ENCODE data around the gene HAPLN1. TPM values are rescaled to one million over a fixed set of nuclear protein-coding genes. Genes with fewer than 3 reads are reported as not detected.
"Not testable (repeated sequence)": the region's sequence is repeated elsewhere in the genome, so short reads cannot be mapped to it uniquely, and the experiment has no call there.

The HAPLN1 gene
- polyA plus RNA-seq (ENCODE audit: insufficient read length) = 9.7 TPM
- long read RNA-seq, donor 1, full-length matches to known transcripts = 1 of 1 reads
- long read RNA-seq, donor 1, partial matches to known transcripts = 0 of 1 reads
- long read RNA-seq, donor 1, other reads (novel, unspliced or antisense) = 0 of 1 reads
- long read RNA-seq, donor 2 = 0 reads
- long read RNA-seq, donor 3, full-length matches to known transcripts = 3 of 3 reads
- long read RNA-seq, donor 3, partial matches to known transcripts = 0 of 3 reads
- long read RNA-seq, donor 3, other reads (novel, unspliced or antisense) = 0 of 3 reads
- long read RNA-seq, donor 4 = 0 reads
- long read RNA-seq, donor 5, full-length matches to known transcripts = 1 of 1 reads
- long read RNA-seq, donor 5, partial matches to known transcripts = 0 of 1 reads
- long read RNA-seq, donor 5, other reads (novel, unspliced or antisense) = 0 of 1 reads
- long read RNA-seq, donor 6, full-length matches to known transcripts = 1 of 1 reads
- long read RNA-seq, donor 6, partial matches to known transcripts = 0 of 1 reads
- long read RNA-seq, donor 6, other reads (novel, unspliced or antisense) = 0 of 1 reads
- long read RNA-seq, donor 7, full-length matches to known transcripts = 1 of 1 reads
- long read RNA-seq, donor 7, partial matches to known transcripts = 0 of 1 reads
- long read RNA-seq, donor 7, other reads (novel, unspliced or antisense) = 0 of 1 reads
- long read RNA-seq, donor 8 = 0 reads

DNA sequence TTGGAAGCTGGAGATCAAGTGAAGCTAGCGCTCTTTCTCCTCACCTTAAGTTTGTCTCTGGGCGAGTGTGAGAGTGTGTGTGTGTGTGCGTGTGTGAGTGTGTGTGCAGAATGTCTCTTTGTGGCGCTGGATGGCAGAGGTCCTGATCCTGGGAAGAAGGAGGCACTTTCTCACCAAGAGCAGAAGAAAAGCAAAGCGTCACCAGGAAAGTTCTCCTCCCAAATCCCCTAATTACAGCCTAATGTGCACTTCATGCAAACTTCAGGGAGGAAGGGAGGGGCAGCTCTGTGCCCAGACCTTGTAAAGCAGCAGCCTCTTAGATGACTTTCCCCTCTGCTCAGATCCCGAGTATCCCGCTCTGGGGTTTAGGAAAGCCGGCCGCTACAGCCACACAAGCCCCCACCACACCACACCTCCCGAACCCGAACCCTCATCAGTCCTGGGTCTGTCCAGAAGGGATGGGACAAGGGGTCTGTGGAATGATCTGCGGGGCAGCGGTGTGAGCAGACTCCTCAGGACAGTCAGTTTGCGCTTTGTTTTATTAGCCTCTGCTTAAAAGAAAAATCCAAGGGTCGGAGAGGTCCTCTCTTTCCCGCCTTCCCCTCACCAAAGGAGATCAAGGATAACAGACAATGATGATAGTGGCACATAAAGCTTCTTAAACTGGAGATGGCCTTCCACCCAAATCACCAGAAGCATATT, at the start of gene HAPLN1:
Gene HAPLN1, minus strand, starts transcription at position 20 of the 702 bp plus-strand sequence. CDS start 47,332 bp downstream, outside the sequence.
- peak; percentile 12 for DNase-seq

DNA sequence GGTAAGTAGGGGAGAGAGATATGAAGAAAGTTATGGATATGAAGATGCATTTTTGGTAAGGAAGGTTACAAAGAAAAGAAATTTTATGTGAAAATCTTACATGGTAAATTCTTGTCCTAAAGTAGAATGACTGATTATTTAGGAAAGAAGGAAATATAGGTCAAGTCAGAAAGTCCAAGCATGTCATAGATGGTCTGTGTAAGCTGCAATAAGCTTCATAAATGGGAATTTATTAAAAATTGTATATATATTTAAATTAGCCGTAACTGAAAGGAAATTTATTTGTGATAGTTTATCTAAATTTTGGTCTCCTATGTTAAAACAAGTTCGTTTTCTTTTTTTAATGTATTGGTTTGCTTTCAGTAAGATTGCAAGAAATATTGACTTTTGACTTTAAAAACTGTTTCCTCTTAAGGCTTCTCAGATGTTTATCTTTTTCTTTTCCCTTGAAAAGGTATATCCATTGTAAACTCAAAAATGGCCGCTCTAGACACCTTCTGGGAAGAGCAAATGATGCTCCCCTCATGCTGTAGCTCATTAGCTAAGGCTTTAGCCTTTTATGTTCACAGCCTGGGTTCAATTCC, 46.8 kb upstream of the HAPLN1 start:
- no peak for DNase-seq

DNA sequence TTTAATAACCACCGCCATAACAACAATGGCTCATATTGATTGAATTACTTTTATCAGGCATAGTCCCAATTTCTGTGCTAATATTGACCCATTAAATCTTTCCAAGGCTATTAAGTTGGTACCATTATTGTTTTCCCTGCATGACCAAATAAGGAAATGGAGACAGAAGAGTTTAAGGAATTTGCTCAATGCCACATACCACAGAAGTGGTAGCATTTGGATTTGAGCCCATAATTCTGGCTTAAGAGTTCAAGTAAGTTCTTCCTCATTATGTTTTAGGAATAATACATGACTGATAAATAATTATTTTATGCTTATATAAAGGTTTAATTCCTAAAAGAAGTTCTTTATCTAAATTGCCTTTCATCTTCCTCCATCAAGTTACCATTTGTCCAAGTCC, 43.4 kb upstream of the HAPLN1 start:
- DNase-seq = no peak

DNA sequence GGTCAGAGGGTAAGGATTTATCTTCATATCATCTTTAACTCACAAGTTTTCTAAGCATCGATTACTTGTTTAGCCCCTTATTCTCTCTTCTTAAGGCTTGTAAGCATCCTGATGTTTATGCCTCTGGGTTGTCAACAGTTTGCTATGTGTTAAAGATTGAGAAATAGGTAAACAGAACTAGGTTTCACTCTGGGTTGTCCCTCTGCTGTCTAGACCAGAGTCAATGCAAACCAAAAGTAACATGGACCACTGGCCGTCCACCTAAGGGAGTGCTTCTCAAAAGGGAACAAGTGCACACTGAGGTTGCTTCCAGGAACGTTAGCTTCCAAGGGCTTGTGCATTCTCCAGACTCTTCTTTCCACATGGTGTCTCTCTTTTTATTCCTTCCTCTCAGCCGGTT, 39.9 kb upstream of the HAPLN1 start:
- no peak for DNase-seq

DNA sequence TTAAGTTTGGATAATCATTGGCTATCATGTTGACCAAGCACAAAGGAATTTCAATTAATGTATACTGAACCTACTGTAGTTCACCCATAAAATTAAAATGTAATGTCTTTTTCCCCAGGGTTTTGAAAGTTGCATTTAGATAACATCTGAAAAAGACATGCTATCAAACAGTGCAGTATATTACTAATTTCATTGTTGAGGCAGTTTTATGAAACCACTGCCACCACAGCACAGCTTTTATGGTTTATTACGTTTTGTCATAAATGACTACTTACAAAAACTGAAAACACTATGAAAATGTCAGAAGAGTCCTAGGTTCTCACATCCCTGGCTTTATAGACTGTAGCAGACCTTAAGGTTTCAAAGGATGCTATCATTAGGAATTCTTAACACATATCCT, 32.0 kb upstream of the HAPLN1 start:
- no peak for DNase-seq

DNA sequence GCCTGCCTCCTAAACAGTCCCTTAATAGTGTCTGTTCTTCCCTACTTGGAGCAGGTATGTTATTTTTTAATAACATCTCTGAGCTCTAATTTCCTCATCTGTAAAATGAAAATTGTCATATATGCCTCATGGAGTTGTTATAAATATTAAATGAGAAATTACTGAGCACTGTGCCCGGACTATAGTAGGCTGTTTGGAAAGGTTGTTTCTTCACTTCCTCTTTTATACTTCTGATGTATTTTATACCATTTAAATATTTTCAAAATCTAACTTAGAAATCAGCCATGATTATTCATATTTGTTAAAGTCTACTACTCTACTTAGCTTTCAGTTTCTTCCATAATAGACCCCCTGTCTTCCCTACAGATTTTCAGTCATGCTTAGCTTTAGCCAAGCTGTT, 30.5 kb upstream of the HAPLN1 start:
- no peak for DNase-seq

DNA sequence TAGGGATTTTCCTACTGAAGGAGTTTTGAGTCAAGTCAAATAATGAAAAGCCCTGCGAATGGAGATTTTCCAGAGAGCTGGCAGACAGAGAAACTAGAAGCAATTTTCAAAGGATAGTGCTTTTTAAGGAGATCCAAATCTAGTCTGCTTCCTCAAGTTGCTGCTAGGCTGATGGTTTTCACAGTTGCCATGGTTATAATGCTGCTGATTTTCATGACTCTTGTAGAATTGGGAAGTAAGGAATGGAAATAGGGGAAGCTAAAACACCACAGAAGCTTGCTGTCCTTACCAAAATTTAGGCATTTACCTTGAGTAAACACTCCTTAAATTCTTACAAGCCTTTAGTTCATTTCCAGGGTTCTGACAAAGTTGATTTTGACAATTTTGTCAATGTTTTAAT, 30.1 kb upstream of the HAPLN1 start:
- DNase-seq = no peak

DNA sequence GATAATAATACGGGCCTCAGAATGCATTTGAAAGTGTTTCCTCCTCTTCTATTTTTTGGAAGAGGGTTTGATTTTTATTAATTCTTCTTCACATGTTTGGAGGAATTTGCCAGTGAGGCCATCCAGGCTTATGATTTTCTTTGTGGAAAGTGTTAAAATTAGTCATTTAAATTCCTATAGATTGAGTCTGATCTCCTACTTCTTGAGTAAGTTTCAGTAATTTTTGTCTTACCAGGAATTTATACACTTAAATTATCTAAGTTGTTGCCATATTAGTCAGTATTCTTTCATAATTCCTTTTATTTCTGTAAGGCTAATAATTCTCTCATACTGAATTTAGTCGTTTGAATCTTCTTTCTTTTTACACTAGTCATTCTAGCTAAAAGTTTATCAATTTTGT, 25.2 kb upstream of the HAPLN1 start:
- DNase-seq = no peak

DNA sequence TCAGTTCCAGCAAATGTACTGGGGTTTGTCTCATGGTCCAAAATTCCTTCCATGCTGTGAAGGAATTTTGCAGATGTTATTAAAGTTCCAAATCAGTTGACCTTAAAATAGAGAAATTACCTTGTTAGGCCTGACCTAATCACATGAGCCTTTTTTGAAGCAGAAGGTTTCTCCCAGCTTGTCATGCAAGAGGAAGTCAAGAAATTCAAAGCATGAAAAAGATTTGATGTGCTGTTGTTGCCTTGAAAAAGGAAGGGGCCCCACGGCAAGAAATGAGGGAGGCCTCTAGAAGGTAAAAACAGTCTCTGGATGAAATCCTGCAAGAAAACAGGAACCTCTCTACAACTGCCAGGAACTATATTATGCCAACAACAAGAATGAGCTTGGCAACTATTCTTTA, 24.2 kb upstream of the HAPLN1 start:
- no peak for DNase-seq

DNA sequence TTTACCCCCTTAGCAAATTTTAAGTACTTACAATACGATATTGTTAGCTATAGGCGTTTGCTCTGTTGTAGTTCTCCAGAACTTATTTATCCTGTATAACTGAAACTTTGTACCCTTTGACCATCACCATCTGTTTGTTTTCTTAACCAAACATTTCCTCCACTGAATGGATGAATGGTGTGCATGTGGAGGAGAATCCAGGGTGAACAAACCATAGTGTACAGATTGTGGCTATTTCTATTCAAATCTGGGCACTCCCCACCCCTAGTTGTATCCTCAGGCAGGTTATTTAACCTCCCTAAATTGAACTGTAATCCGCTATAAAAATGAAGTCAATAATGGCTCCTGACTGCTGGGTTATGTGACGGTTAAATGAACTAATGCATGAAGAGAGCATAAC, 21.4 kb upstream of the HAPLN1 start:
- DNase-seq = no peak

DNA sequence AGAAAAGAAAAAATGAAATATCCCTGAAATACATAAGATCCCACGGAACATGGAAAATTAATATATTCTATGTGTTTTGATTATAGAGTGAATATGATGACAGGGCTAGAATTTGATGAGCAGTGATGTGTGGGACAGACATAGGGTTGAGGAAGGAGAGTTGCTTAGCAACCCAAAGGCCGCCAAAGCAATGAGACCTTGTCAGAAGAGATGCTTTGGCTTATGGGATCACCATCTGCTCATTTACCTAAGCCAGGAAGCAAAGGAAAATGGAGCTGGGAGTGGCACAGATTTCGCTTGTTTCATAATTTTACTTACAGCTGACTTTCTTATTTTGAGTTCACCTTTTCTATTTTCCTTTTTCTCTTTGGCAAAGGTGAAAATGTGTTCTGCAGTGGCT, 20.9 kb upstream of the HAPLN1 start:
- no peak for DNase-seq

DNA sequence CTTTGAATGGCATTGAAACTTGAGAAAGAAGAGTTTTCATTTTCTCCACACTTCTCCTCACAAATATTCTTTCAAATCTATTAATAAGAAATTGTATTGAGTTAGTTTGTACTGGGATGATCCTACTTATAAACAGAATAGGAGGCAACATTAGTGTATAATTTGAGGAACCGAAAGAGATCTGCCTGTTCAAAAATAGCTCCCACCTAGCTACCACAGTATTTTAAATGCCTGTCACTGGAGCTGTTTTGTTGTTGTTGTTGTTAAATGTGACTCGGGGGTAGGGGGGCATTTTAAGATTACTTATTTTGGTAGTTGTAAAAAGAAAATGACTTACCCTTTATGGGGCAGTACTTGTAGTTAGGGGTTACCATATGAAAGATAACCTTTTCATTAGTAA, 20.1 kb upstream of the HAPLN1 start:
- no peak for DNase-seq

DNA sequence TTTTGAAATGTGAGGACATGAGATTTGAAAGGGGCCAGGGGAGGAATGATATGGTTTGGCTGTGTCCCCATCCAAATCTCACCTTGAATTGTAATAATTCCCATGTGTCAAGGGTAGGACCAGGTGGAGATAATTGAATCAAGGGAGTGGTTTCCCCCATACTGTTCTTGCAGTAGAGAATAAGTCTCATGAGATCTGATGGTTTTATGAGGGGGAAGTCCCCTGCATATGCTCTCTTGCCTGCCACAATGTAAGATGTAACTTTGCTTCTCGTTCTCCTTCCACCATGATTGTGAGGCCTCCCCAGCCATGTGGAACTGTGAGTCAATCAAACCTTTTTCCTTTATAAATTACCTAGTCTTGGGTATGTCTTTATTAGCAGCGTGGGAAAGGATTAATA, 15.5 kb upstream of the HAPLN1 start:
- not testable (repeated sequence) for DNase-seq

DNA sequence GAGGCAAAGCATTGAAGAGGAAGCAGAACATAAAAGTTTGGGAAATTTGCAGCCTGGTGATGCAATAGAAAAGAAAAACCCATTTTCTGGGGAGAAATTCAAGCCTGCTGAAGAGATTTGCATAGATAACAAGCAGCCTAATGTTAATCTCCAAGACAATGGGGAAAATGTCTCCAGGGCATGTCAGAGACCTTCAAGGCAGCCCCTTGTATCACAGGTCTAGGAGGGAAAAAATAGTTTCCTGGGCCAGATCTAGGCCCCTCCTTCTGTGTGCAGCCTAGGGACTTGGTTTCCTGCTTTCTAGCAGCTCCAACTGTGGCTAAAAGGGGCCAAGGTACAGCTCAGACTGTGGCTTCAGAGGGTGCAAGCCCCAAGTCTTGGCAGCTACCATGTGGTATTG, 14.4 kb upstream of the HAPLN1 start:
- not testable (repeated sequence) for DNase-seq

DNA sequence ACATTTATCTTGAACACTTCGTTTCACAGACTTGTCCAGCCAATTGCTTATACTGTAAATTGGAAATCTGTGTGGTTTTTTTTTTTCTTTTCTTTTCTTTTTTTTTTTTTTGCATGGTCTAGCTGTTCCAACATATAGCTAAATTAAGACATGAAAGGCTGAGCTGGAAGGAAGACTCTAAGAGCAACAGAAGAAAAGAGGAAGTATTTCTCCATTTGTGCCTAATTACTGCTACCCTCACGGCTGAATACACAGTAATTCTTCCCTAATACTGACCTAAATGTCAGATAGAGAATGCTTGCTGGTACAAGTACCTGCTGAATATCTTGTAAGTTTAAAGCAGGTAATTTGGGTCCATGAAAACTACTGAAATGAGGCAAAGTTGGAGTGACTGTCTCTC, 11.0 kb upstream of the HAPLN1 start:
- DNase-seq = no peak

DNA sequence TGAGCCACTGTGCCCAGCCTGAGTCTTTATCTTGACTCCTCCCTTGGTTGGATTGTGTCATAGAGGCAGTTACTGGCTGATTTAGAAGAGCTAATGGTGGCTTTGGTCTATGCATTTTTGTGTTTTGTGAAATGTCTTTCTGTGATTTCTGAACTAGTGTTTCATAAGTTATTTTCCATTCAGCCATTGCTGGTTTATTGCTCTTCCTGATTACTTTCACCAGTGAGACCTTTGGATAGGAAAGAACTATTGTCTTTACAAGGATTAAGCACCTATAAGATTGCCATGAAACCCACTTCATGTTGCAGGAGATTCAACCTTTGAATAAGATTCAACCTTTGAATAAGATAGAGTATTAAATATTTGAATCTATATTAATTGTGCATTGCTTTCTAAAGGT, 8.7 kb upstream of the HAPLN1 start:
- DNase-seq = no peak

DNA sequence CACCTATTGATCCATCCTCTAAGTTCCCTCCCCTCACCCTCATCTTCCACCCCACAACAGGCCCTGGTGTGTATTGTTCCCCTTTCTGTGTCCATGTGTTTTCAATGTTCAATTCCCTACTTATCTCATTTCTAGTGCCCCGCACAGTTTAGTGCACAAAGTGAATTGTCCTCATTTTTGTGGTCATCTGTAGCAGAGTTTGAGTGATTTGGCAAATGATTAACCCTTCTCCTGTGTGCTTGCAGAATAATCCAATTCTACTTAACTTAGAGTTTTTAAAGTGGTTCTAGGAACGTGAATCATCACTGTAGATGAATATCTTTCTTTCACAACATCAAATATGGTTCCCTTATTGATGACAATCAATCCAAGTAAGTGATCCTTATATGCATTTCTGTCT, 6.3 kb upstream of the HAPLN1 start:
- no peak for DNase-seq

DNA sequence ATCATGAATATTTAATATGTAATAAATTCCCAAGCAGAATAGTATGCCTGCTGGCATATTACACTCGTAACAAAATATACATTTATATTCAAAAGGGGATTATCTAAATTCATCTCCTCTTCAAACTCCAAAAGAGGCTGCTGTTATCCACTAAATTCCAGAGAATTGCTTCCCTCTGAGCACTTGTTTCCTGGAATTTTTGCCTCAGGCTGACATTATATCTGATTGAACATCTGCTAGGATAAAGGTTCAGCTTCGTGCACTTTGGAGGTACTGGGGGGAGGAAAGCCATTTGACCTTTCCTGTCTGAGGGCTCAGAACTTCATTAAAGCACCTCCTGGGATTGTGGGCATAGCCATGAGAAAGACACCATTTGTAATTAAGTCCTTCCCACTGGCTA, 4.3 kb upstream of the HAPLN1 start:
- DNase-seq = no peak

DNA sequence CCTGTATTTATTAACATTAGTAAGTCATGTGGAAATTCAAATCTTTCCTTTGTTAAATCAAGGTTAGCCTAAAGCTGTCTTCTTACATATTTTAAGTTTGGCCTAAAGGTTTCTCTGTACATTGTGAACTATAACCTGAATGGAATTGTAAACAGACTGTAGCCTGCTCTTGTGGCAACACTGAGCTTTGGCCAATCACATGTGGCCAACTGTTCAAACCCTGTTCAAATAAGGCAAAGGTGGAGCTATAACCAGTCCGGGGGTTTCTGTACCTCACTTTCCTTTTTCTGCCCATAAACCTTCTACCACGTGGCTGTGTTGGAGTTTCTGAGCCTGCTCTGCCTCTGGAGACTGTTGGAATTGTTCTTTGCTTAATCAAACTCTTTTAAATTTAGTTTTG, 3.3 kb upstream of the HAPLN1 start:
- no peak for DNase-seq

DNA sequence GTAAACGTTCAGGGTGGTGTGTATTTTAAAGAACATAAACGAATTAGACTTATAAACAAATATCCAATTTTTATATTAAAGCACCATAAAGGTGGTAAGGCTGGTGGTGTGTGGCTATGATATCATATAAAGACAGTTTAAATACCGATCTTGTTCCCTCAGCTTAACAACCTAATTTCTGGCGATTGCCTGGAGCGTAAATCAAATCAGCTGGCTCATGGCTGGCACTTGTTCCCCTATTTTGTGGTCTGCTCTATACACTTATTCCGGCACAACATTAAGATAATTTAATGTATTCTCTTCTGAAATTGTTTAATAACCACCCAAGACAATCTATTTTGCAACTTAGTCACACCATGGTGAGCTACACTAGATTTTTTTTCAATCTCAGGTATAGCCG, 2.4 kb upstream of the HAPLN1 start:
- no peak for DNase-seq

DNA sequence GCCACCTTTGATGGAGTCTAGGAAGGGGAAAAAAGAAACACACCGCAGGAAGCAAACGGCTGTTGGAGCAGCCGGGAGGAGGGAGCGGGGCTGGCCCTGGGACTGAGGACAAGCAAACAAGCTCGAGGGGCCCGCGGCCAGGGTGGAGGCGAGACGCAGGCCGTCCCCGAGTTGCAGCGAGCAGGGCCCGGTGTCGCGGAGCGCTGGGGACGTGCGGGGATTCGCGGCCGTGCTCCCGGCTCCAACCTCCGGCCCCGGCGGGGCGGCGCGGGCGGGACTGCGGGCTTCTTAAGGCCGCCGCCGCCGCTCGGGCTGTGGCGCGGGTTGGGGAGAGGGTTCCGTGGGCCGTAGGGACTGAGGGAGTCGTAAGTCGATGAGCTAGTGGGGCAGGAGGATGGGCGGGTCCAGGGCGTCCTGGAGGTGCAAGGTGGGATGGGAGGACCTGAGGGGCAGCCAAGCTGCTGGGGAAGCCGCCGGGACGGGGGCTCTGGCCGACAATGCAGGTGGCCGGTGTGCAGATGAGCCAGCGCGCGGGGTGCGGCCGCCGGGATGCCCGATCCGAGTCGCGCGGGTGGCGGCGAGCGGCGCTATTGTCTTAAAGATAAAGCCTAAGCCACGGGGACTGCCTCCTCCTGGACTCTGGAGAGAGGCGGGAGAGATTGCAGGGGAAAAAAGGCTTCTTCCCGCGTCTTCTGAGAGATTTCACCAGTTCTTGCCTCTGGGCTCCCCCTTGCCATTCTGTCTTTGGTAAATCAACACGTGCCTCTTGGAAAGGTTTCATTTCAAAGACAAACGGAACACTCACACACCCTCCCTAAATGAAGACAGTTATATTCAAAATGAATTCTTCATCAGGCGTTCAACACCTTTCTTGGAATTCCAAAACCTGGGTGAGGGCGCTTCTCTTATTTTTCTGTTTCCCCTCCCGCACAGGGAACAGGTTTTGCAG, 1.6 kb upstream of the HAPLN1 start:
- DNase-seq = peak; percentile 80
